Activated naive CD4-positive, alpha-beta T cell treated with anti-CD3 and anti-CD28 coated beads for 36 hours (primary cell): Measurements from ENCODE around the gene C16orf89. TPM values are rescaled to one million over a fixed set of nuclear protein-coding genes. Genes with fewer than 3 reads are reported as not detected.

Experiments used
- CTCF ChIA-PET: fragments of 350-600 bp; sonication (Branson Sonifier 250); formaldehyde crosslinking; loops from one replicate; lab custom pipeline; 2021; ENCODE audit warnings: antibody characterized with exemption; lab: Charles Lee
- DNase-seq: peaks from one replicate; pipeline ENCODE4 v3.0.0-alpha.2; 2020
- H3K27ac Mint-ChIP-seq: one replicate; pipeline ENCODE4 v1.8.0; 2021; ENCODE audit warnings: mild to moderate bottlenecking, mixed read lengths
- H3K27me3 Mint-ChIP-seq: one replicate; pipeline ENCODE4 v1.8.0; 2021; ENCODE audit warnings: low read depth, mixed read lengths
- H3K36me3 Mint-ChIP-seq: one replicate; pipeline ENCODE4 v1.8.0; 2021; ENCODE audit warnings: low read depth, mixed read lengths
- H3K4me1 Mint-ChIP-seq: one replicate; pipeline ENCODE4 v1.8.0; 2021; ENCODE audit warnings: low read depth, mixed read lengths
- H3K4me3 Mint-ChIP-seq: one replicate; pipeline ENCODE4 v1.8.0; 2021; ENCODE audit warnings: mild to moderate bottlenecking, moderate library complexity, mixed read lengths
- H3K9me3 Mint-ChIP-seq: one replicate; pipeline ENCODE4 v1.8.0; 2021; ENCODE audit warnings: mixed read lengths
- intact Hi-C: fragments of 100-400 bp; cut with micrococcal nuclease; formaldehyde crosslinking; loops from one replicate; pipeline ENCODE4 v1.15.1; 2023
- total RNA-seq, 2 experiments: library from RNA; stranded (reverse); gene quantifications; one replicate each; pipeline ENCODE4 v1.2.3, GENCODE V29; 2021

Gene C16orf89
- total RNA-seq, 2 experiments from 2014 or later, result not detected

- CTCF ChIA-PET, result no interaction called here
Observed at GRCh38 chr16:5006348-5007193, 59.2 kb downstream of the C16orf89 start.

GRCh38 chr16:5005916-5006315 is 59.8 kb downstream of the C16orf89 start:
- CTCF ChIA-PET, result no interaction called here
- Mint-ChIP-seq H3K27ac (no peak overlapping the region), H3K36me3 (no peaks in the 10 kb centered on the region), H3K27me3 (peaks cover 7% of the 10 kb centered on the region), H3K4me3 (no peak overlapping the region), H3K4me1 (no peaks in the 10 kb centered on the region), H3K9me3 (no peaks in the 10 kb centered on the region)
- no peak for DNase-seq
- intact Hi-C loops, result no loop called here

More at GRCh38 chr16:5006348-5007193, 59.2 kb downstream of the C16orf89 start:
- Mint-ChIP-seq H3K4me1 (no peaks in the 10 kb centered on the region), H3K4me3 (no peak overlapping the region), H3K9me3 (no peaks in the 10 kb centered on the region), H3K27me3 (peaks cover 7% of the 10 kb centered on the region), H3K36me3 (no peaks in the 10 kb centered on the region), H3K27ac (no peak overlapping the region)
- intact Hi-C loops, result no loop called here
- no peak for DNase-seq

GRCh38 chr16:5004311-5004710 is 61.4 kb downstream of the C16orf89 start:
- Mint-ChIP-seq H3K4me1 (no peaks in the 10 kb centered on the region), H3K27me3 (no peaks in the 10 kb centered on the region), H3K36me3 (no peaks in the 10 kb centered on the region), H3K27ac (no peak overlapping the region), H3K4me3 (no peak overlapping the region), H3K9me3 (no peaks in the 10 kb centered on the region)
- CTCF ChIA-PET, result no interaction called here
- no peak for DNase-seq
- intact Hi-C loops, result no loop called here

GRCh38 chr16:5003828-5004227 is 61.9 kb downstream of the C16orf89 start:
- Mint-ChIP-seq H3K36me3 (no peaks in the 10 kb centered on the region), H3K9me3 (no peaks in the 10 kb centered on the region), H3K27me3 (no peaks in the 10 kb centered on the region), H3K4me1 (no peaks in the 10 kb centered on the region), H3K27ac (no peak overlapping the region), H3K4me3 (no peak overlapping the region)
- intact Hi-C loops, result no loop called here
- DNase-seq, result no peak
- CTCF ChIA-PET, result no interaction called here

GRCh38 chr16:5003211-5003610 is 62.5 kb downstream of the C16orf89 start:
- no peak for DNase-seq
- Mint-ChIP-seq H3K27me3 (no peaks in the 10 kb centered on the region), H3K36me3 (no peaks in the 10 kb centered on the region), H3K27ac (no peak overlapping the region), H3K4me1 (no peaks in the 10 kb centered on the region), H3K4me3 (no peak overlapping the region), H3K9me3 (no peaks in the 10 kb centered on the region)
- CTCF ChIA-PET, result no interaction called here
- intact Hi-C loops, result no loop called here

- Mint-ChIP-seq H3K4me3 (no peak overlapping the region), H3K4me1 (no peaks in the 10 kb centered on the region), H3K36me3 (no peaks in the 10 kb centered on the region), H3K27ac (no peak overlapping the region), H3K9me3 (no peaks in the 10 kb centered on the region), H3K27me3 (no peaks in the 10 kb centered on the region)
- DNase-seq, result no peak
- intact Hi-C loops, result no loop called here
- CTCF ChIA-PET, result interaction anchor here (0.6 kb wide), 1 partner anchor 27 kb away, joined by 3 read pairs; no protein-coding TSS in a partner anchor
Observed at GRCh38 chr16:5002699-5003143, 63.0 kb downstream of the C16orf89 start.

GRCh38 chr16:5001986-5002385 is 63.8 kb downstream of the C16orf89 start:
- H3K9me3 Mint-ChIP-seq, result no peaks in the 10 kb centered on the region
- peaks cover 5% of the 10 kb centered on the region for H3K27me3 Mint-ChIP-seq
- no peaks in the 10 kb centered on the region for H3K36me3 Mint-ChIP-seq
- no peak overlapping the region for H3K27ac Mint-ChIP-seq
- DNase-seq, result no peak
- CTCF ChIA-PET, result interaction anchor here (0.6 kb wide), 2 partner anchors 26 to 43 kb away, joined by 3 read pairs; no protein-coding TSS in a partner anchor
- H3K4me1 Mint-ChIP-seq, result no peaks in the 10 kb centered on the region
- intact Hi-C loops, result no loop called here
- no peak overlapping the region for H3K4me3 Mint-ChIP-seq

GRCh38 chr16:5001571-5001970 is 64.2 kb downstream of the C16orf89 start:
- DNase-seq, result no peak
- Mint-ChIP-seq H3K36me3 (no peaks in the 10 kb centered on the region), H3K4me1 (no peaks in the 10 kb centered on the region), H3K27me3 (peaks cover 8% of the 10 kb centered on the region), H3K27ac (no peak overlapping the region), H3K4me3 (no peak overlapping the region), H3K9me3 (no peaks in the 10 kb centered on the region)
- intact Hi-C loops, result no loop called here
- CTCF ChIA-PET, result interaction anchor here (0.6 kb wide), 1 partner anchor 43 kb away, joined by 3 read pairs; no protein-coding TSS in a partner anchor

GRCh38 chr16:5000573-5001001 is 65.2 kb downstream of the C16orf89 start:
- Mint-ChIP-seq H3K9me3 (no peaks in the 10 kb centered on the region), H3K27me3 (peaks cover 13% of the 10 kb centered on the region), H3K4me3 (no peak overlapping the region), H3K27ac (no peak overlapping the region), H3K4me1 (no peaks in the 10 kb centered on the region), H3K36me3 (no peaks in the 10 kb centered on the region)
- CTCF ChIA-PET, result no interaction called here
- no peak for DNase-seq
- intact Hi-C loops, result no loop called here

- H3K27ac Mint-ChIP-seq, result no peak overlapping the region
- no peak overlapping the region for H3K4me3 Mint-ChIP-seq
- intact Hi-C loops, result no loop called here
- CTCF ChIA-PET, result no interaction called here
- H3K36me3 Mint-ChIP-seq, result no peaks in the 10 kb centered on the region
- DNase-seq, result no peak
- peaks cover 20% of the 10 kb centered on the region for H3K27me3 Mint-ChIP-seq
- H3K4me1 Mint-ChIP-seq, result no peaks in the 10 kb centered on the region
- no peaks in the 10 kb centered on the region for H3K9me3 Mint-ChIP-seq
Observed at GRCh38 chr16:4994719-4995434, 70.9 kb downstream of the C16orf89 start.
